ENCODE results near the gene TMEM222. TPM values are rescaled to one million over a fixed set of nuclear protein-coding genes. Genes with fewer than 3 reads are reported as not detected.

Gene TMEM222
- total RNA-seq, 2 donors from 2014 or later, result 31.5 to 45.1 TPM

DNA sequence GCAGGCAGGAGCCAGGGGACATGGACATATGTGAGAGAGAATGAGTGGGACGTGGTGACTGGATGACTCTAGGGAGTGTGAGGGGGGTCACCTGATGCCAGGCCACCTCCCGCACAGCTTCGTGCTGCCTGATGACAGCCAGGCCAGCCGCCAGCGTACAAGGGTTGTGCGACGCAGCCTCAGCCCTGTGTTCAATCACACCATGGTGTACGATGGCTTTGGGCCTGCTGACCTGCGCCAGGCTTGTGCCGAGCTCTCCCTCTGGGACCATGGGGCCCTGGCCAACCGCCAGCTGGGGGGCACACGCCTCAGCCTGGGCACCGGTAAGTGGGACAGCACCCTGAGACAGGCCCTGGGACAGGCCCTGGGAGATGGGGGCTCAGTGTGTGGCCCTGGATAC, 31.2 kb downstream of the TMEM222 start:
- H3K27ac ChIP-seq, result no peak overlapping the region
- peaks cover 36% of the 10 kb centered on the region for H3K36me3 ChIP-seq
- H3K9me3 ChIP-seq, result no peaks in the 10 kb centered on the region
- peaks cover 9 to 32% of the 10 kb centered on the region in 2 donors for H3K4me1 ChIP-seq (ENCODE audit: control insufficient read depth in 1 of 2, low read depth in 2 of 2)
- ATAC-seq (ENCODE audit: insufficient number of reproducible peaks, low FRiP score, low read depth), result no peak
- H3K4me3 ChIP-seq, result no peak overlapping the region
- TF ChIP-seq, protein P1, sequence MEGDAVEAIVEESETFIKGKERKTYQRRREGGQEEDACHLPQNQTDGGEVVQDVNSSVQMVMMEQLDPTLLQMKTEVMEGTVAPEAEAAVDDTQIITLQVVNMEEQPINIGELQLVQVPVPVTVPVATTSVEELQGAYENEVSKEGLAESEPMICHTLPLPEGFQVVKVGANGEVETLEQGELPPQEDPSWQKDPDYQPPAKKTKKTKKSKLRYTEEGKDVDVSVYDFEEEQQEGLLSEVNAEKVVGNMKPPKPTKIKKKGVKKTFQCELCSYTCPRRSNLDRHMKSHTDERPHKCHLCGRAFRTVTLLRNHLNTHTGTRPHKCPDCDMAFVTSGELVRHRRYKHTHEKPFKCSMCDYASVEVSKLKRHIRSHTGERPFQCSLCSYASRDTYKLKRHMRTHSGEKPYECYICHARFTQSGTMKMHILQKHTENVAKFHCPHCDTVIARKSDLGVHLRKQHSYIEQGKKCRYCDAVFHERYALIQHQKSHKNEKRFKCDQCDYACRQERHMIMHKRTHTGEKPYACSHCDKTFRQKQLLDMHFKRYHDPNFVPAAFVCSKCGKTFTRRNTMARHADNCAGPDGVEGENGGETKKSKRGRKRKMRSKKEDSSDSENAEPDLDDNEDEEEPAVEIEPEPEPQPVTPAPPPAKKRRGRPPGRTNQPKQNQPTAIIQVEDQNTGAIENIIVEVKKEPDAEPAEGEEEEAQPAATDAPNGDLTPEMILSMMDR (IDR thresholded peaks at IDR 0.05), result no peak
- no peak for DNase-seq (ENCODE audit: low spot score)
- H3K27me3 ChIP-seq (replicated peaks; ENCODE audit: insufficient read depth), result no peaks in the 10 kb centered on the region

DNA sequence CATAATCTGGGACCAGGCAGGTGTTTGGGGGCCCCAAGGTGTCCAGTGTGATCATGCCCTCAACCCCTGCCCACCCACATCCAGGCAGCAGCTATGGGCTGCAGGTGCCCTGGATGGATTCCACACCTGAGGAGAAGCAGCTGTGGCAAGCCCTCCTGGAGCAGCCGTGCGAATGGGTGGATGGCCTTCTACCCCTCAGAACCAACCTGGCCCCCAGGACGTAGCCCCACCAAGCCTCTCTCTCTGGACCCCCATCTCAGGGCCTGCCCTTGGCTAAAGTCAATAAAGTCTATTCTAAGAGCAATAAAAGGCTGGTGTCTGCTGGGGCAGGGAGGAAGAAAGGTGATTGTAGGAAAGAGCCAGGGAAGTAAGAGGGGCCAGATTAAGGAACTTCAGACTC, 31.7 kb downstream of the TMEM222 start:
- Histone ChIP-seq H3K36me3 (peaks cover 41% of the 10 kb centered on the region), H3K9me3 (no peaks in the 10 kb centered on the region), H3K4me1 (ENCODE audit: control insufficient read depth in 1 of 2, low read depth in 2 of 2) (peaks cover 9 to 34% of the 10 kb centered on the region in 2 donors), H3K27ac (no peak overlapping the region), H3K4me3 (no peak overlapping the region), H3K27me3 (replicated peaks; ENCODE audit: insufficient read depth) (no peaks in the 10 kb centered on the region)
- ATAC-seq (ENCODE audit: insufficient number of reproducible peaks, low FRiP score, low read depth) (no peak), DNase-seq (ENCODE audit: low spot score) (no peak)
- TF ChIP-seq, protein P1 (IDR thresholded peaks at IDR 0.05), result no peak

DNA sequence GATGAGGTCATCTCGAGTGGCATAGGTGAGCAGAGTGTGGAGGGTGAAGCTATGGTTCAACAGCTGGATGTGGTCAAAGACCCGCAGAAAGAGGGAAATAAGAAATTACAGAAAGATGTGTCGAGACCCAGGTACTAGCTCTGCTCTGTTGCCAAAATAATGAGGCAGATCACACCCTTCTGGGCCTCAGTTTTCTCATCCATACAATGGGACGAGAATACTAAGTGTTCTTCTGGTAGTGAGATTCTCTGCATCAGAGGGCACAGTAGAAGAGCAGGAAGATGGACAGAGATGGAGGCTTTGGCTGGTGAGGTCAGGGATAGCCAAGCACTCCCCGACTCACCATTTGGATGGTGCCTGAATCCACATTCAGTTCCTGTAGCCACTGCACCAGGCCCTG, 33.7 kb downstream of the TMEM222 start:
- no peak for DNase-seq (ENCODE audit: low spot score)
- Histone ChIP-seq H3K36me3 (peaks cover 56% of the 10 kb centered on the region), H3K27me3 (replicated peaks; ENCODE audit: insufficient read depth) (no peaks in the 10 kb centered on the region), H3K4me1 (ENCODE audit: control insufficient read depth in 1 of 2, low read depth in 2 of 2) (peaks cover 0 to 16% of the 10 kb centered on the region in 2 donors), H3K4me3 (no peak overlapping the region), H3K27ac (no peak overlapping the region), H3K9me3 (no peaks in the 10 kb centered on the region)
- ATAC-seq (ENCODE audit: insufficient number of reproducible peaks, low FRiP score, low read depth), result no peak
- TF ChIP-seq, protein P1 (IDR thresholded peaks at IDR 0.05), result no peak

DNA sequence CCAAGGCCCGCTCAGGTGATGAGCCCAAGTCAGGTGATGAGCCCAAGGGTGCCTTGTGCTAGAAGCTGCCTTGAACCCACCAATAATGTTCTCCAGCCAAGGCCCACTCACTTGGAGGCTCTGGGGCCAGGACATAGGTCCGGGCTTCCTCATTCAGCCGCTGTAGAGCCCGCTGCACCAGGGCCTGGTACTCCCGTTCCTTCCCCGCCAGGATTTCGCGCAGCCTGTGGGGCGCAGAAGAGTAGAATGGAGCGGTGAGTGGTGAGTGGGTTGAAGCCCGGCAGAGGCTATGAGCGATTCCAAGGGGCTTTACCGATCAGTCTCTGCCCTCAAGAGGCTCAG, 34.3 kb downstream of the TMEM222 start:
- H3K4me1 ChIP-seq (ENCODE audit: control insufficient read depth in 1 of 2, low read depth in 2 of 2), result peaks cover 0 to 10% of the 10 kb centered on the region in 2 donors
- H3K27ac ChIP-seq, result no peak overlapping the region
- ATAC-seq (ENCODE audit: insufficient number of reproducible peaks, low FRiP score, low read depth) (no peak), DNase-seq (ENCODE audit: low spot score) (no peak)
- H3K36me3 ChIP-seq, result peaks cover 62% of the 10 kb centered on the region
- no peak overlapping the region for H3K4me3 ChIP-seq
- TF ChIP-seq, protein P1 (IDR thresholded peaks at IDR 0.05), result no peak
- no peaks in the 10 kb centered on the region for H3K9me3 ChIP-seq
- no peaks in the 10 kb centered on the region for H3K27me3 ChIP-seq (replicated peaks; ENCODE audit: insufficient read depth)

DNA sequence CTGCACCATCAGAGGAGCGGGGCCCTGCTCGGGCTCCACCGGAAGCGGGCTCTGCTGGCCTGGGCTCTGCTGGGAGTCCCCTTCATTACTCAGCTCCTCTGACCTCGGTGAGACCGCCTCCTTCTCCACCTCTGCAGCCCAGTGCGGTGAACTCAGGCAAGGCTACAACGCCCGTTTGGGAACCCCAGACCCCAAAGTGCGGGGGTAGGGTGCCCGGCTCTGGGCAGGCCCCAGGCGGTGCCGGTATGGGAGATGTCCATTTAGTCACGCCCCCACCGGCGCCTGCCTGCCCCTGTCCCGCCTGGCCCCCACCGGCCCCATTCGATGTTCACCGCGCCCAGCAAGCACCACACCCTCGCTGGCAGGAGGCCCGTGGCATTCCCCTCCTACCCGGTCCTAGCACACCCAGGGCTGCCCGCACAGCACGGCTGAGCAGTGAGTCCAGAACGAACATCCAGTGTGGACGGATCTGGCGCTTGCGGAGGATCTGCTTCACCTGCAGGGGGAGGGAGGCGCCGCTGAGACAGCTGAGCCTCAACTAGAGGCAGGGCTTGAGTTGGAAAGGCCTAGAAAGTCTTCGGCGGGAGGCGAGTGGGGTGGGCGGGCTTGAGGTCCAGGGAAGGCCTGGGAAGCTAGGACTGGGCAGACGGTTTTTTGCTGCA, 34.8 kb downstream of the TMEM222 start:
- H3K4me1 ChIP-seq (ENCODE audit: control insufficient read depth in 1 of 2, low read depth in 2 of 2), result peaks cover 0 to 8% of the 10 kb centered on the region in 2 donors
- no peaks in the 10 kb centered on the region for H3K9me3 ChIP-seq
- H3K4me3 ChIP-seq, result no peak overlapping the region
- TF ChIP-seq, protein P1 (IDR thresholded peaks at IDR 0.05), result no peak
- no peak for DNase-seq (ENCODE audit: low spot score)
- H3K27me3 ChIP-seq (replicated peaks; ENCODE audit: insufficient read depth), result no peaks in the 10 kb centered on the region
- peaks cover 67% of the 10 kb centered on the region for H3K36me3 ChIP-seq
- ATAC-seq (ENCODE audit: insufficient number of reproducible peaks, low FRiP score, low read depth), result no peak
- H3K27ac ChIP-seq, result no peak overlapping the region

Measured in thoracic aorta (tissue), 2 donors.